RKO (cell line): ENCODE measurements around the gene SKP2.

ENCODE experiments used
- DNase-seq: peaks from one replicate; pipeline ENCODE4 v3.0.0-alpha.2; 2016; ENCODE audit warnings: low spot score

SKP2 gene

GRCh38 chr5:36199620-36200019, 47.7 kb downstream of the SKP2 start:
- DNase-seq, result no peak

- peak; percentile 75 for DNase-seq
Measured at GRCh38 chr5:36200513-36200912, 48.6 kb downstream of the SKP2 start.

- no peak for DNase-seq
Measured at GRCh38 chr5:36202521-36202961, 50.6 kb downstream of the SKP2 start.

DNA sequence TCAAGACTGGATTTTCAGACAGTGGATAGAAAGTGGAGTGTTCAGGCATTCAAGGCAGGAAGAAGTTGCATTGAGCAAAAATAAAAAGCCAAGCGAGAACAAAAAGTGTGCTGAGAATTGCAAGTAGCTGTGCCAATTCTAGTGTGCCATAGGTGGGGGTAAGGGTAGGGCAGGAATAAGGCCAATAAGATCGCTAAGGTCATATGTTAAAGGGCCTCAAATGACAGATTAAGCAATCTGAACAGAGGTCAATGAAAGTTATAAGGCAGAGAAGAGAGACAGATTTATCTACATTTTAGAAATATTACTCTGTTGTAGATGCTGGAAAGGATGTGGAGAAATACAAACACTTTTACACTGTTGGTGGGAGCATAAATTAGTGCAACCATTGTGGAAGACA, 53.4 kb downstream of the SKP2 start:
- no peak for DNase-seq

- no peak for DNase-seq
Measured at GRCh38 chr5:36206913-36207312, 55.0 kb downstream of the SKP2 start.

DNA sequence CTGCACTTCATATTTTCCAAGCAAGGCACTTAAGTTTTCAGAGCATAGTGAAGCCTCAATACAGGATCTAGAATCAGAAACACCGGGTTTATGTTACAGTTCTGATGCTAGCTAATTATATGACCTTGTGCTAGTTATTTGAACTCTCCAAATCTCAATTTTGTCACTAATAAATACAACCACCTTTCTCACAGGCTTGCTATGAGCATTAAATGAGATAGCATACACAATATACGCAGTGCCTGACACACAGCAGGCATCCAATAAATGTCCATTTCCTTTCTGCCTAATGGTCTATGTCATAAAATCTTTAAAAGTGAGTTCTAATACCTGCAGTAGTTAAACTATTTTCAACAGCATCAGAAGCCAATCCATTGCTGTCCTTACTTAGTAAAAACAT, 56.9 kb downstream of the SKP2 start:
- DNase-seq, result no peak

- DNase-seq, result no peak
Measured at GRCh38 chr5:36209664-36210063, 57.8 kb downstream of the SKP2 start.

DNA sequence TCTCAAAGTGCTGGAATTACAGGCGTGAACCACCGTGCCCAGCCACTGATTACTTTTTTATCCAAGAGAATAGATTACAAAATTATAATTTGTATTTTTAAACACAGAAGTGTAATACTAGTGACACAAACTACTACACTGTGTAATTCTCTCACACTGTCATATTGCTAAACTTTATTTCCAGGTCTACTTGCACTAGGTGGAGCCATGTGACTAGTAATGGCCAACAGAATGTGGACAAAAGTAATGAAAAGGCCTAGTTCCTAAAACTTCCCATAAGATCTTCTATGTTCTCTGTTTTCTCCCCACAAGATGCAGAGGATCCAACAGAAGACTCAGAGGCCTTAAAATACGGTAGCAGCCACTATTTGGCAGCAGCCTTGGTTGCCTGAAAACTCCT, 62.5 kb downstream of the SKP2 start:
- no peak for DNase-seq

- DNase-seq, result no peak
Measured at GRCh38 chr5:36215910-36216309, 64.0 kb downstream of the SKP2 start.

DNA sequence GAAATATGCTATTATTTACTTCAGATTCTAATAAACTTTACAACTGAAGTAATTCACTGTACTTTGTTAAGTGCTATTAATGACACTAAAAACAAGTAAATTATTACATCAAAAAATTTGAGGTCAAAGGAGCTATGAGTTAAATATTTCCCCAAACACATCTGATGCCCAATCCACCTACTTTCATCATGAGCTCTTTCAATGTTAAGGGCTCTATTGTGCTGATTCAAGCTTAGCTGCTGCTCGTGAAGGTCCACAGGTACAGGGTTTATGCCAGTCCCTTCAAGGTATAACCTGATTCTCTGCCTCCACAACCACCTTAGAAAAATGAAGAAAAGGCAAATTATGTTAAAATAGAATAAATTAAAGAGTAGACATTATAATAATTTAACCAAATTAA, 65.7 kb downstream of the SKP2 start:
- no peak for DNase-seq

GRCh38 chr5:36217988-36218387, 66.1 kb downstream of the SKP2 start:
- no peak for DNase-seq

DNA sequence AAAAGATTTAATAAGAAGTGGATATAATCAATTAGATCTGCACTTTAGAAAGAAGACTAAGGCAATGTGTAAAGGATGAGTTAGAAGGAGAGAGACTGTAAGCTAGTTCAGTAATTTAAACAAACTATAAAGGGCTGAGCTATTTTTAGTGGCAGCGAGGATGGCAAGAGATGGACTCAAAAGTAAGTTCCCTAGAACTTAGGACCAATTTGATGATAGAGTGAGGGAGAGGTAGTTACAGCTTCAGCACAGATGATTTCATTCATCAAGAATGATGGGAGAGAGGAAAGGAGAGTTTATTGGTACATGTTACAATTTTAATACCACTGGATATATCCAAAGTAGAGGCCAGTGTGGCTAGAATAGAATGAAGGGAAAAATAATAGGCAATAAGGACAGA, 70.7 kb downstream of the SKP2 start:
- no peak for DNase-seq

DNA sequence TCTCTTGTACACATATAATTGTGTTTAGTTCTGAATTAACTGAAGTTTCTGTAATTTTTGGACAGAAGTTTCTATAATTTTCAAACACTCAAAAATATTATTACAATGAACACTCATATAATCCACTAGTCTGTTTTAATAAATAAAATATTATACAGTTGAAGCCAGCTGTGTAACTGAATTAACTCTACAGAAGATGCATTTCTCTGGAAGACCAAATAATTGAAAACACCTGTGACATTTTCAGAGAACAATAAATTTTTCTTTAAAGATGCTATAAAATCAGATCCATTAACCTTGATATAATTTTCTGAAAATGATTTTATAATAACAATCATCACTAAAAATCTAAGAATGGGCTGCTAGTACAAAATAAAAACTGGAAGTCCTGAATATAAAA, 75.1 kb downstream of the SKP2 start:
- DNase-seq, result no peak

DNA sequence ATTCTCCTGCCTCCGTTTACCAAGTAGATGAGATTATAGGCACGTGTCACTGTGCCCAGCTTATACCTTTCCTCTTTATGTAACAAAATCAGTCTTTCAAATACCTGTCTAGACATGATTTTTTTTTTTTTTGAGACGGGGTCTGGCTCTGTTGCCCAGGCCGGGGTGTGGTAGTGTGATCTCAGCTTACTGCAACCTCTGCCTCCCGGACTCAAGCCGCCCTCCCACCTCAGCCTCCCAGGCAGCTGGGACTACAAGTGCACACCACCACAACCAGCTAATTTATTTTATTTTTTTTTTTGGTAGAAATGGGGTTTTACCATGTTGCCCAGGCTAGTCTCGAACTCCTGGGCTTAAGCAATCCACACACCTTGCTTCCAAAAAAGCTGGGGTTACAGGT, 76.6 kb downstream of the SKP2 start:
- DNase-seq, result no peak

DNA sequence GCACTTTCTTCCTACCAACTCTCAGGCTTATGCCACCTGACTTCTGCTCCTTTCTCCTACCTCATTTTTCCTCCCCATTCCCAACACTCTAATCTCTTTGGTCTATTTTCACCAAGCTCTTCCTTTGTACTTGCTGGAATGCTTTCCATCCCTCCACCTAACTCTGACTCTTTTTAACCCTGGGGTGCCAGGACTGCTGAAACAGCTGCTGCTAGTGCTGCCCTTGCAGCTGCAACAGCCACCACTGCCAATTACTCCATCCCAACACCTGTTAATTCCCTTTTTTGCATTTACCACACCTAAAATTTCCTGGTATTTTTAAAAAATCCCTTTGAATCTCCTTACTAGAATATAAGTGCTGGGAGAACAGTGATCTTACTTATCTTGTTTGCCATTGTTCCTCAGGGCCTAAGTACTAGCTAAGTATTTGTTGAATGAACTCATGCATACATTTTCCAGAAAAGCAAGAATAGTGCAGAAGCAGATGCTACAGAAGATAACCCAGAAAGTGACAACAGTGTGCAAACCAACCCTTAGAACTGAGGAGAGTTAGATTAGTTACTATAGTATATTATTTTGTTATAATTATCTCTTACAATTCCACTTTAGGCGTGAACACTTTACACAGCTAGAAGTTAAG, 78.4 kb downstream of the SKP2 start:
- DNase-seq, result no peak

- no peak for DNase-seq
Measured at GRCh38 chr5:36232533-36232932, 80.6 kb downstream of the SKP2 start.
